Neural progenitor cell (in vitro differentiated cells): ENCODE results near the gene FBXW7. TPM values are rescaled to one million over a fixed set of nuclear protein-coding genes. Genes with fewer than 3 reads are reported as not detected.

Source experiments
- DNase-seq: peaks from one replicate; pipeline ENCODE4 v3.0.0-alpha.2; 2016; ENCODE audit warnings: low spot score
- H2AFZ ChIP-seq: fragments of 200-600 bp; sonication (generic); replicated peaks from 2 replicates; pipeline ENCODE4 v1.6.1; 2016; ENCODE audit warnings: antibody characterized with exemption
- H3F3A ChIP-seq: fragments of 200-600 bp; sonication (generic); 2 replicates; pipeline ENCODE4 v1.6.1; 2016; ENCODE audit warnings: antibody characterized with exemption, low read depth
- H3K27ac ChIP-seq: fragments of 200-600 bp; sonication (generic); 2 replicates; pipeline ENCODE4 v1.5.1; 2016; ENCODE audit warnings: mild to moderate bottlenecking
- H3K27me3 ChIP-seq: fragments of 200-600 bp; sonication (generic); 2 replicates; pipeline ENCODE4 v1.6.1; 2016; ENCODE audit warnings: mild to moderate bottlenecking, moderate library complexity
- H3K36me3 ChIP-seq: fragments of 200-600 bp; sonication (generic); 2 replicates; pipeline ENCODE4 v1.5.1; 2016
- H3K4me1 ChIP-seq: fragments of 200-600 bp; sonication (generic); 2 replicates; pipeline ENCODE4 v1.6.1; 2016; ENCODE audit warnings: mixed run types
- H3K4me2 ChIP-seq: fragments of 200-600 bp; sonication (generic); 2 replicates; pipeline ENCODE4 v1.6.1; 2016
- H3K4me3 ChIP-seq: fragments of 200-600 bp; sonication (generic); 2 replicates; pipeline ENCODE4 v1.5.1; 2016
- H3K79me2 ChIP-seq: fragments of 200-600 bp; sonication (generic); 2 replicates; pipeline ENCODE4 v1.6.1; 2016; ENCODE audit warnings: low read depth
- H3K9ac ChIP-seq: fragments of 200-600 bp; sonication (generic); 2 replicates; pipeline ENCODE4 v1.6.1; 2016
- H3K9me3 ChIP-seq: fragments of 200-600 bp; sonication (generic); 2 replicates; pipeline ENCODE4 v1.5.1; 2016; ENCODE audit warnings: low read depth
- H4K20me1 ChIP-seq: fragments of 200-600 bp; sonication (generic); 2 replicates; pipeline ENCODE4 v1.6.1; 2016; ENCODE audit warnings: low read depth
- H3K27ac Mint-ChIP-seq: 3 replicates; pipeline ENCODE4 v1.8.0; 2021; ENCODE audit warnings: mixed read lengths
- H3K27me3 Mint-ChIP-seq: 2 replicates; pipeline ENCODE4 v1.8.0; 2022; ENCODE audit warnings: low read depth, mild to moderate bottlenecking, inconsistent platforms, moderate library complexity, mixed read lengths; ENCODE audit not compliant: insufficient read depth
- H3K36me3 Mint-ChIP-seq: 3 replicates; pipeline ENCODE4 v1.8.0; 2021; ENCODE audit warnings: mixed read lengths
- H3K4me1 Mint-ChIP-seq: 3 replicates; pipeline ENCODE4 v1.8.0; 2021; ENCODE audit warnings: mixed read lengths
- H3K4me3 Mint-ChIP-seq: 3 replicates; pipeline ENCODE4 v1.8.0; 2021; ENCODE audit warnings: mild to moderate bottlenecking, moderate library complexity, mixed read lengths
- H3K9me3 Mint-ChIP-seq: 3 replicates; pipeline ENCODE4 v1.8.0; 2020; ENCODE audit warnings: mixed read lengths
- EZH2 ChIP-seq: fragments of 200-600 bp; sonication (generic); IDR thresholded peaks from 2 replicates; pipeline ENCODE4 v1.6.1; 2017; ENCODE audit warnings: antibody characterized with exemption, mild to moderate bottlenecking, moderate library complexity
- EZH2phosphoT487 ChIP-seq: fragments of 200-600 bp; sonication (generic); IDR thresholded peaks from 2 replicates; pipeline ENCODE4 v1.6.1; 2017; ENCODE audit warnings: antibody characterized with exemption
- total RNA-seq: library from RNA; depleted of rRNA; stranded (reverse); fragments of >200 nt; gene quantifications from 2 replicates; pipeline ENCODE4 v1.2.3, GENCODE V29; 2015; ENCODE audit warnings: low replicate concordance
- TF ChIP-seq, protein P1 (sequence below): fragments of 200-600 bp; sonication (generic); IDR thresholded peaks from 2 replicates; pipeline ENCODE4 v1.5.1; 2017; ENCODE audit warnings: antibody characterized with exemption, mild to moderate bottlenecking

The FBXW7 gene
- total RNA-seq, 1 donor from 2014 or later, result 43.9 TPM

DNA sequence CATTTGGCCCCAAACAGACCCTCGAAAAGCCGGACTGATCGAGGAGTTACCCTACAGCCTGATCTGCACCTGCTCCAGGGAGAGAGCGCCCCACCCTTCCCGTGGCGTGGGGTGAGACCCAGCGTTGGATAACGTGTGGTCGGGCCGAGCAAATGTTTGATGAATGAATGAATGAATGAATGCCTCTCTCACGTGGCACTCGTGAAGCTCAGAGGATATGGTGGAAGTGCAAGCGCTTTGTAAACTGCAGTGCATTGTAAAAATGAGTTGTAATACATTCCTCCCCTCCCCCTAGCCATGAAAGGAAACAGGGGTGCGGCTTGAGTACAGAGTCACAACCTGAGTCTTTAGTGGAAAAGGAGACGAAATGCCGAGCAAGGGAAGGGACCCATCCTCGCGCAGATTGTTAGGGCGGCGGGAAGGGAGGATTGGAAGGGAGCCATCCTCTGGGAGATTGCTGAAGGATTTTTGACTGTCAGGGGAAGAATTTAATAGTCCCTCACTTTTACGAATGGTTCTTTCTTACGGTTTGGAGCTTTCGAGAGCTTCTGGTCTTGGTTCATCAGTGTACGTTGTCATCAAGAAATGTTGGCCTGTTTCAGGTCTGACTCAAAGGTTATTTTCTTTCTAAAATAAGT, 772 bp upstream of the FBXW7 start:
- Histone ChIP-seq H3K36me3 (no peaks in the 10 kb centered on the region), H3K9me3 (no peaks in the 10 kb centered on the region), H3K27ac (peak overlapping the region; percentile 96), H3K4me1 (peaks cover 38% of the 10 kb centered on the region), H3K79me2 (peaks cover 79% of the 10 kb centered on the region), H2AFZ (peak overlapping the region; percentile 95), H4K20me1 (peaks cover 42% of the 10 kb centered on the region), H3K4me3 (peak overlapping the region; percentile 95), H3F3A (peaks cover 21% of the 10 kb centered on the region), H3K4me2 (peak overlapping the region; percentile 95), H3K27me3 (no peaks in the 10 kb centered on the region), H3K9ac (peak overlapping the region; percentile 82)
- Mint-ChIP-seq H3K4me3 (peak overlapping the region; percentile 97), H3K9me3 (no peaks in the 10 kb centered on the region), H3K27me3 (no peaks in the 10 kb centered on the region), H3K4me1 (peaks cover 43% of the 10 kb centered on the region), H3K36me3 (peaks cover 6% of the 10 kb centered on the region), H3K27ac (peak overlapping the region; percentile 86)
- peak; percentile 56 for DNase-seq
- TF ChIP-seq, protein P1, sequence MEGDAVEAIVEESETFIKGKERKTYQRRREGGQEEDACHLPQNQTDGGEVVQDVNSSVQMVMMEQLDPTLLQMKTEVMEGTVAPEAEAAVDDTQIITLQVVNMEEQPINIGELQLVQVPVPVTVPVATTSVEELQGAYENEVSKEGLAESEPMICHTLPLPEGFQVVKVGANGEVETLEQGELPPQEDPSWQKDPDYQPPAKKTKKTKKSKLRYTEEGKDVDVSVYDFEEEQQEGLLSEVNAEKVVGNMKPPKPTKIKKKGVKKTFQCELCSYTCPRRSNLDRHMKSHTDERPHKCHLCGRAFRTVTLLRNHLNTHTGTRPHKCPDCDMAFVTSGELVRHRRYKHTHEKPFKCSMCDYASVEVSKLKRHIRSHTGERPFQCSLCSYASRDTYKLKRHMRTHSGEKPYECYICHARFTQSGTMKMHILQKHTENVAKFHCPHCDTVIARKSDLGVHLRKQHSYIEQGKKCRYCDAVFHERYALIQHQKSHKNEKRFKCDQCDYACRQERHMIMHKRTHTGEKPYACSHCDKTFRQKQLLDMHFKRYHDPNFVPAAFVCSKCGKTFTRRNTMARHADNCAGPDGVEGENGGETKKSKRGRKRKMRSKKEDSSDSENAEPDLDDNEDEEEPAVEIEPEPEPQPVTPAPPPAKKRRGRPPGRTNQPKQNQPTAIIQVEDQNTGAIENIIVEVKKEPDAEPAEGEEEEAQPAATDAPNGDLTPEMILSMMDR, result no peak
- TF ChIP-seq EZH2phosphoT487, result no peak
- peak; percentile 22 for TF ChIP-seq EZH2

DNA sequence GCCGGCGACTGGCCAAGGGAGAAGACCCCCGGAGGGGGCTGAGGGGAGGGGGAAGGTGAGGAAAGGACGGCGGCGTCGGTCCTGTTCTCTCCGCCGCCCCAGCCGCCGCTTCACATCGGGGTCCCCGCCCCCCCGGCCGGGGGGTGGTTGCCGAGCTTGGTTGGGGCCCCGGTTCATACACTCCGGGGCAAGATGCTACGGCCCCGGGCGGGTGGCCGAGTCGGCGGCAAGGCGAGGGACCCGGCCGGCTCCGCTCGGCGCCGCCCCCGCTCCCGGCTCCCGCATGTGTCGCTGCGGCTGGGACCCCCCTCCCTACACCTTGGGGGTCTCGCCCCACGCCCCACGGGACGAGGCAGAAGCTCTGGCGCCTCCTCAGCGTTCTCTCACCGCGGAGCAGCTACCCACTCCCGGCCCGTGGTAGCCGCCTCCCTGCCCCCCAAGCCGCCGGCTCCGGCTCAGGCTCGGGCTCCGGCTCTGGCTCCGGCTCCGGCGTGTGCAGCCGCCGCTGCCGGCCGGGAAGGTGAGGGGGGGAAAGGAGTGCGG, 461 bp downstream of the FBXW7 start:
- Mint-ChIP-seq H3K4me1 (peaks cover 43% of the 10 kb centered on the region), H3K27me3 (no peaks in the 10 kb centered on the region), H3K4me3 (peak overlapping the region; percentile 97), H3K9me3 (no peaks in the 10 kb centered on the region), H3K36me3 (peaks cover 6% of the 10 kb centered on the region), H3K27ac (no peak overlapping the region)
- Histone ChIP-seq H3K79me2 (peaks cover 91% of the 10 kb centered on the region), H3F3A (peaks cover 21% of the 10 kb centered on the region), H3K9me3 (no peaks in the 10 kb centered on the region), H2AFZ (peak overlapping the region; percentile 48), H3K27me3 (no peaks in the 10 kb centered on the region), H3K4me1 (peaks cover 43% of the 10 kb centered on the region), H3K36me3 (no peaks in the 10 kb centered on the region), H4K20me1 (peaks cover 42% of the 10 kb centered on the region), H3K4me2 (peak overlapping the region; percentile 91), H3K27ac (peak overlapping the region; percentile 79), H3K4me3 (peak overlapping the region; percentile 95), H3K9ac (peak overlapping the region; percentile 81)
- TF ChIP-seq EZH2 (no peak), EZH2phosphoT487 (no peak)
- TF ChIP-seq, protein P1, result no peak
- DNase-seq, result peak; percentile 55

DNA sequence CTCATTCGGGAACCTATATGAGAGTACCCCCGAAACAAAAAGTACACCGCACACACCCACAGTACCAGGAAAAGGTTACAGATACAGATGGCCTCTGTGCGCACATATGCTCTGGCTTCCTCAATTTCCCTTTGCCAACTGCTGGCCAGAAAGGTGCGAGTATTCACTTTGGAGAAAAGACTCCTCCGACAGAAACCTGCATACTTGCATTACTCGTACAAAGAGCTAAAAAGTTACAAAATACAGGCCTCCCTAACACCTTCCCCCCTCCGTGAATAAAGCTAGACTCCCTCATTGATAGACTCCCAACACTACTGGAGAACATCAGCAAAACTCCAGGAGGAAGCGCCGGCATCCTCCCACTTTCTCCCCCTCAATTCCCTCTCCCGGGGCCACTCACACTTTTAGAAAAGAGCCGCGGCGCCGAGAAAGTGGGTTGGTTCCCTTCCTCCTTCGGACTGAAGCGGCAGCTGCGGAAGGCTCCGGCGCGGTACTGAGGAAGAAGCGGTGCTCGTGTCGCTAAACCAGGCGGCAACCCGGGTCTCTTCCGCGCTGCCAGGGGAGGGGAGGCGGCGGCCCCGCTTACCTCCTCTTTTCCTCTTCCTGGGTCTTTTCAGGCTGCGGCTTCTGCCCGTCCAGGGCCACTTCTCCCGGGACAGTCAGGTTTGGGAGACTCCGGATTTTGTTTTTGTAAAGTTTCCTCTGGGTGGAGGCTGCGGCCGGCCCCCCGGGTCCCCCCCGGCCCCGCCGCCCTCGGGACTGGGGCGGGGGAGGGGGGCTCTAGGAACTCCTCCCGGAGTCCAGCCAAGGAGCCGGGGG, 1.1 kb downstream of the FBXW7 start:
- Mint-ChIP-seq H3K4me1 (peaks cover 43% of the 10 kb centered on the region), H3K36me3 (peaks cover 6% of the 10 kb centered on the region), H3K9me3 (no peaks in the 10 kb centered on the region), H3K27me3 (no peaks in the 10 kb centered on the region), H3K4me3 (peak overlapping the region; percentile 97), H3K27ac (peak overlapping the region; percentile 52)
- Histone ChIP-seq H3K4me3 (peak overlapping the region; percentile 95), H3K9ac (peak overlapping the region; percentile 81), H2AFZ (no peak overlapping the region), H3K27me3 (no peaks in the 10 kb centered on the region), H3K4me2 (peak overlapping the region; percentile 91), H3F3A (peaks cover 16% of the 10 kb centered on the region), H3K9me3 (no peaks in the 10 kb centered on the region), H3K4me1 (peaks cover 38% of the 10 kb centered on the region), H3K79me2 (peaks cover 94% of the 10 kb centered on the region), H3K27ac (no peak overlapping the region), H4K20me1 (peaks cover 42% of the 10 kb centered on the region), H3K36me3 (no peaks in the 10 kb centered on the region)
- TF ChIP-seq, protein P1, result no peak
- peak; percentile 61 for DNase-seq
